Astrocyte of the spinal cord (primary cell): ENCODE results near the gene GALNT2.
A peak's percentile ranks its signal among the peaks of the same experiment; 100 is the strongest.

Experiments
- DNase-seq: peaks from one replicate; pipeline ENCODE4 v3.0.0; 2011; ENCODE audit warnings: low read depth, low spot score
- H3K4me3 ChIP-seq: 2 replicates; pipeline ENCODE4 v1.5.1; 2011; ENCODE audit warnings: low read depth, mild to moderate bottlenecking, low read length, moderate library complexity
- in situ Hi-C: cut with HindIII; loops from 2 replicates; pipeline ENCODE4 v1.10.0; 2017; ENCODE audit warnings: low sequenced_read_pairs
- TF ChIP-seq, protein P1 (sequence below): IDR thresholded peaks from 2 replicates; pipeline ENCODE4 v1.5.1; 2012; ENCODE audit warnings: low read depth, mild to moderate bottlenecking, low read length, inconsistent platforms

GALNT2 gene

DNA sequence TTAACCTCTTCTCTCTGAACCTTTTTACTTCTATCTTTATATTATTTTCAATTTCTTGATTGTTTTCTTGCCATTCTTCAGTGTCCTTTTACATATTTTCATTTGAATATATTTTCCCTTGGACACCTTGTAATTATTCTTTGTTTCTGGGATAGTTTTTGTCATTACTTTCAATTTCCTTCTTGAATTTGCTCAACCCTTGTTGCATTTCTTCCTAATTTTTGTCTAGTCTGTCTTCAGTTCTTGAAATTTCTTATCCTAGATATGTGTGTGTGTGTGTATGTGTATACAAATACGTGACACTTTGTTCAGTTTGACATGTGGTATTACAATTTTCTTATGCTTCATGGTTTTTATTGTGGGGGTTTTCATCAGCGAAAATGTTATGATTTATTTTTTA, 1.9 kb upstream of the GALNT2 start:
- in situ Hi-C loops, result no loop called here
- TF ChIP-seq, protein P1, sequence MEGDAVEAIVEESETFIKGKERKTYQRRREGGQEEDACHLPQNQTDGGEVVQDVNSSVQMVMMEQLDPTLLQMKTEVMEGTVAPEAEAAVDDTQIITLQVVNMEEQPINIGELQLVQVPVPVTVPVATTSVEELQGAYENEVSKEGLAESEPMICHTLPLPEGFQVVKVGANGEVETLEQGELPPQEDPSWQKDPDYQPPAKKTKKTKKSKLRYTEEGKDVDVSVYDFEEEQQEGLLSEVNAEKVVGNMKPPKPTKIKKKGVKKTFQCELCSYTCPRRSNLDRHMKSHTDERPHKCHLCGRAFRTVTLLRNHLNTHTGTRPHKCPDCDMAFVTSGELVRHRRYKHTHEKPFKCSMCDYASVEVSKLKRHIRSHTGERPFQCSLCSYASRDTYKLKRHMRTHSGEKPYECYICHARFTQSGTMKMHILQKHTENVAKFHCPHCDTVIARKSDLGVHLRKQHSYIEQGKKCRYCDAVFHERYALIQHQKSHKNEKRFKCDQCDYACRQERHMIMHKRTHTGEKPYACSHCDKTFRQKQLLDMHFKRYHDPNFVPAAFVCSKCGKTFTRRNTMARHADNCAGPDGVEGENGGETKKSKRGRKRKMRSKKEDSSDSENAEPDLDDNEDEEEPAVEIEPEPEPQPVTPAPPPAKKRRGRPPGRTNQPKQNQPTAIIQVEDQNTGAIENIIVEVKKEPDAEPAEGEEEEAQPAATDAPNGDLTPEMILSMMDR, result no peak
- no peak for DNase-seq
- H3K4me3 ChIP-seq, result no peak overlapping the region

DNA sequence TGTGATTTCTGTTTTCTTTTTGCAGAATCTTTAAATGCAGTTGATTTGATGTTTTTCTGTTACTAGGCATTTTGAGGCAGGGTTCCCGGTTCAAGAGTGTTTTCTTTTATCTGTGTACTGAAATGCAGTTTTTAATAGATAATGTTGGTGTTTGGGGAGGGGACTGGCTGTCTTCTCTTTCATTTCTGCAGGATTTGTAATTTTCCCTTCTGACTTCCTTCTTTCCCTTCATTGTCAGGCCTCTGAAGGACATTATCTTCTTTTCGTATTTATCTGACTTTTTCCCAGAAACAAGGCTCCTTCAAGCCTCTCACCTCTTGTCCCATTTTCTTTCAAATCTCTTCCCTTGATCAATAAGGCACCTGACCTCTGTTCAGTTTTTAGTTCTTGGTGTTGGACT, 1.5 kb upstream of the GALNT2 start:
- TF ChIP-seq, protein P1, result no peak
- no peak overlapping the region for H3K4me3 ChIP-seq
- in situ Hi-C loops, result no loop called here
- no peak for DNase-seq

- no peak overlapping the region for H3K4me3 ChIP-seq
- in situ Hi-C loops, result no loop called here
- TF ChIP-seq, protein P1, result no peak
- no peak for DNase-seq
Measured at GRCh38 chr1:230066031-230066430, 1.0 kb upstream of the GALNT2 start.

- TF ChIP-seq, protein P1, result no peak
- in situ Hi-C loops, result no loop called here
- no peak for DNase-seq
- peak overlapping the region; percentile 80 for H3K4me3 ChIP-seq
Measured at GRCh38 chr1:230067419-230067870, 407 bp downstream of the GALNT2 start.

GRCh38 chr1:230067871-230068620, 1.0 kb downstream of the GALNT2 start:
- peak overlapping the region; percentile 80 for H3K4me3 ChIP-seq
- in situ Hi-C loops, result no loop called here
- TF ChIP-seq, protein P1, result peak; percentile 18
- no peak for DNase-seq

- in situ Hi-C loops, result no loop called here
- peak overlapping the region; percentile 80 for H3K4me3 ChIP-seq
- TF ChIP-seq, protein P1, result no peak
- DNase-seq, result no peak
Measured at GRCh38 chr1:230068621-230068873, 1.5 kb downstream of the GALNT2 start.
